HepG2 (cell line): ENCODE data around the gene DTX2. TPM values are rescaled to one million over a fixed set of nuclear protein-coding genes. Genes with fewer than 3 reads are reported as not detected.
A peak's percentile ranks its signal among the peaks of the same experiment; 100 is the strongest.

Experiments
- ARNT2 ChIP-seq: sonication (generic); formaldehyde crosslinking; IDR thresholded peaks from 2 replicates; pipeline ENCODE4 v1.8.0; 2022; ENCODE audit warnings: mild to moderate bottlenecking, low read depth, missing genetic modification reagents, moderate library complexity
- EP300 ChIP-seq, 3 experiments: sonication (generic) in 1 of 3; formaldehyde crosslinking in 1 of 3; IDR thresholded peaks; 2 replicates each; pipeline versions ENCODE4 v1.5.1 to v1.6.1; 2011 to 2020; ENCODE audit warnings: low read depth in 2 of 3, low read length in 2 of 3, borderline replicate concordance in 1 of 3, improper control_type of control experiment in 1 of 3, mild to moderate bottlenecking in 1 of 3, missing genetic modification reagents in 1 of 3, moderate library complexity in 1 of 3
- ERF ChIP-seq: IDR thresholded peaks from 2 replicates; pipeline ENCODE4 v1.6.1; 2018; ENCODE audit warnings: missing biosample characterization, missing genetic modification reagents
- ESRRA ChIP-seq: sonication (generic); formaldehyde crosslinking; IDR thresholded peaks from 2 replicates; pipeline ENCODE4 v1.5.1; 2020; ENCODE audit warnings: mild to moderate bottlenecking, low read depth, missing genetic modification reagents
- FOXM1 ChIP-seq: sonication (generic); formaldehyde crosslinking; IDR thresholded peaks from 2 replicates; pipeline ENCODE4 v1.5.0; 2020; ENCODE audit warnings: missing genetic modification reagents
- KMT2A ChIP-seq: sonication (generic); formaldehyde crosslinking; IDR thresholded peaks from 2 replicates; pipeline ENCODE4 v1.4.0; 2020; ENCODE audit warnings: missing genetic modification reagents
- MAZ ChIP-seq, 2 experiments: sonication (generic) in 1 of 2; formaldehyde crosslinking in 1 of 2; IDR thresholded peaks; 2 replicates each; pipeline versions ENCODE4 v1.5.0 to v1.6.1; 2012 to 2020; ENCODE audit warnings: low read depth in 2 of 2, mild to moderate bottlenecking in 2 of 2, borderline replicate concordance in 1 of 2, improper control_type of control experiment in 1 of 2, low read length in 1 of 2, missing genetic modification reagents in 1 of 2, moderate library complexity in 1 of 2
- MIER3 ChIP-seq: IDR thresholded peaks from 2 replicates; pipeline ENCODE4 v1.6.1; 2016; ENCODE audit warnings: missing compliant biosample characterization, borderline replicate concordance
- NR3C1 ChIP-seq: sonication (generic); formaldehyde crosslinking; IDR thresholded peaks from 2 replicates; pipeline ENCODE4 v1.4.0; 2020; ENCODE audit warnings: missing genetic modification reagents
- POGZ ChIP-seq: sonication (generic); formaldehyde crosslinking; IDR thresholded peaks from 2 replicates; pipeline ENCODE4 v1.4.0; 2020; ENCODE audit warnings: mild to moderate bottlenecking, missing genetic modification reagents
- TRIM22 ChIP-seq: fragments of 450-650 bp; IDR thresholded peaks from 2 replicates; pipeline ENCODE4 v1.6.1; 2017
- ZBTB46 ChIP-seq: sonication (generic); formaldehyde crosslinking; IDR thresholded peaks from 2 replicates; pipeline ENCODE4 v1.4.0; 2020; ENCODE audit warnings: mild to moderate bottlenecking, missing genetic modification reagents, borderline replicate concordance
- ZNF224 ChIP-seq: sonication (generic); formaldehyde crosslinking; IDR thresholded peaks from 2 replicates; pipeline ENCODE4 v1.5.0; 2020; ENCODE audit warnings: mild to moderate bottlenecking, missing genetic modification reagents
- ZNF234 ChIP-seq: sonication (generic); formaldehyde crosslinking; conservative IDR thresholded peaks from 2 replicates; pipeline ENCODE4 v1.5.1; 2020; ENCODE audit warnings: mild to moderate bottlenecking, missing genetic modification reagents
- ZNF337 ChIP-seq: sonication (generic); formaldehyde crosslinking; IDR thresholded peaks from 2 replicates; pipeline ENCODE4 v1.5.1; 2020; ENCODE audit warnings: missing genetic modification reagents, low read depth, mild to moderate bottlenecking, borderline replicate concordance
- ZNF589 ChIP-seq: sonication (generic); formaldehyde crosslinking; conservative IDR thresholded peaks from 2 replicates; pipeline ENCODE4 v1.8.0; 2022; ENCODE audit warnings: mild to moderate bottlenecking, moderate library complexity, missing genetic modification reagents
- ZNF737 ChIP-seq: sonication (generic); formaldehyde crosslinking; IDR thresholded peaks from 2 replicates; pipeline ENCODE4 v1.5.0; 2020; ENCODE audit warnings: missing genetic modification reagents, mild to moderate bottlenecking, borderline replicate concordance
- polyA plus RNA-seq, 8 experiments: library from polyadenylated mRNA; depleted of rRNA in 3 of 8; stranded (reverse) in 7 of 8; unstranded in 1 of 8; fragments of >200 nt; fragmentation: Illumina TruSeq in 4 of 8; extraction: Trizol in 4 of 8; gene quantifications; 2 replicates each; pipeline versions ENCODE4 v1.2.1 to v1.2.3, GENCODE V29; 2011 to 2016; ENCODE audit warnings: low read depth in 4 of 8, missing spikeins in 1 of 8, mixed read lengths in 1 of 8; ENCODE audit not compliant: insufficient read depth in 1 of 8
- total RNA-seq, 5 experiments: library from RNA; depleted of rRNA; stranded (reverse); fragments of >200 nt; fragmentation: Illumina TruSeq; extraction: Trizol; gene quantifications; 2 replicates each; pipeline ENCODE4 v1.2.3, GENCODE V29; 2016; ENCODE audit warnings: low read depth in 1 of 5
- TF ChIP-seq, protein P1 (sequence below): sonication (generic); formaldehyde crosslinking; IDR thresholded peaks from 2 replicates; pipeline ENCODE4 v1.9.0; 2021; ENCODE audit warnings: mild to moderate bottlenecking, missing genetic modification reagents
- TF ChIP-seq, protein P2 (sequence below): sonication (generic); formaldehyde crosslinking; IDR thresholded peaks from 2 replicates; pipeline ENCODE4 v1.5.0; 2020; ENCODE audit warnings: missing genetic modification reagents

DTX2 gene
- total and polyA plus RNA-seq, 2 of the 13 experiments (the other 11 are each of a cell fraction or from before 2014, with no cell fraction given), result 5.5 to 6.2 TPM

DNA sequence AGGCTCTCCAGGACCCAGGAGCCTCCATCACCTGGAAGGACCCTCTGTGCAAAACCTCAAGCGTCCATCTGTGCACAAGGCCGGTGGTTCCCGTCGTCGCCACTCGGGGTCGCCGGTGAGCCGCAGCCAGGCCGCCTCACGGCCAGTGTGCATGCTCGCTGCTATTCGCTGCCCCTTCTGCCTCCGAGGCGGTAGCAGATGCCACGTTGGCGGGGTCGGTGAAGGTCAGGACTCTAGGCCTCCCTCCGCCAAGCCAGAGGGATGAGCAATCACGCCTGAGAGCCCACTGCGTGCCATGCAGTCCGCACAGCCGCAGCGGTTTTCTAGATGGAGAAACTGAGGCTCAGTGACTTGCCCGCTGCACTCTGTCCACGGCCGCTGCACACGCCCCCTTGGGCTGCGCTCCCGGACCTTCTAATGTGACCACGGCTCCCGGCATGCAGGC is 54.5 kb downstream of the DTX2 start (continued):
- TF ChIP-seq, protein P1, sequence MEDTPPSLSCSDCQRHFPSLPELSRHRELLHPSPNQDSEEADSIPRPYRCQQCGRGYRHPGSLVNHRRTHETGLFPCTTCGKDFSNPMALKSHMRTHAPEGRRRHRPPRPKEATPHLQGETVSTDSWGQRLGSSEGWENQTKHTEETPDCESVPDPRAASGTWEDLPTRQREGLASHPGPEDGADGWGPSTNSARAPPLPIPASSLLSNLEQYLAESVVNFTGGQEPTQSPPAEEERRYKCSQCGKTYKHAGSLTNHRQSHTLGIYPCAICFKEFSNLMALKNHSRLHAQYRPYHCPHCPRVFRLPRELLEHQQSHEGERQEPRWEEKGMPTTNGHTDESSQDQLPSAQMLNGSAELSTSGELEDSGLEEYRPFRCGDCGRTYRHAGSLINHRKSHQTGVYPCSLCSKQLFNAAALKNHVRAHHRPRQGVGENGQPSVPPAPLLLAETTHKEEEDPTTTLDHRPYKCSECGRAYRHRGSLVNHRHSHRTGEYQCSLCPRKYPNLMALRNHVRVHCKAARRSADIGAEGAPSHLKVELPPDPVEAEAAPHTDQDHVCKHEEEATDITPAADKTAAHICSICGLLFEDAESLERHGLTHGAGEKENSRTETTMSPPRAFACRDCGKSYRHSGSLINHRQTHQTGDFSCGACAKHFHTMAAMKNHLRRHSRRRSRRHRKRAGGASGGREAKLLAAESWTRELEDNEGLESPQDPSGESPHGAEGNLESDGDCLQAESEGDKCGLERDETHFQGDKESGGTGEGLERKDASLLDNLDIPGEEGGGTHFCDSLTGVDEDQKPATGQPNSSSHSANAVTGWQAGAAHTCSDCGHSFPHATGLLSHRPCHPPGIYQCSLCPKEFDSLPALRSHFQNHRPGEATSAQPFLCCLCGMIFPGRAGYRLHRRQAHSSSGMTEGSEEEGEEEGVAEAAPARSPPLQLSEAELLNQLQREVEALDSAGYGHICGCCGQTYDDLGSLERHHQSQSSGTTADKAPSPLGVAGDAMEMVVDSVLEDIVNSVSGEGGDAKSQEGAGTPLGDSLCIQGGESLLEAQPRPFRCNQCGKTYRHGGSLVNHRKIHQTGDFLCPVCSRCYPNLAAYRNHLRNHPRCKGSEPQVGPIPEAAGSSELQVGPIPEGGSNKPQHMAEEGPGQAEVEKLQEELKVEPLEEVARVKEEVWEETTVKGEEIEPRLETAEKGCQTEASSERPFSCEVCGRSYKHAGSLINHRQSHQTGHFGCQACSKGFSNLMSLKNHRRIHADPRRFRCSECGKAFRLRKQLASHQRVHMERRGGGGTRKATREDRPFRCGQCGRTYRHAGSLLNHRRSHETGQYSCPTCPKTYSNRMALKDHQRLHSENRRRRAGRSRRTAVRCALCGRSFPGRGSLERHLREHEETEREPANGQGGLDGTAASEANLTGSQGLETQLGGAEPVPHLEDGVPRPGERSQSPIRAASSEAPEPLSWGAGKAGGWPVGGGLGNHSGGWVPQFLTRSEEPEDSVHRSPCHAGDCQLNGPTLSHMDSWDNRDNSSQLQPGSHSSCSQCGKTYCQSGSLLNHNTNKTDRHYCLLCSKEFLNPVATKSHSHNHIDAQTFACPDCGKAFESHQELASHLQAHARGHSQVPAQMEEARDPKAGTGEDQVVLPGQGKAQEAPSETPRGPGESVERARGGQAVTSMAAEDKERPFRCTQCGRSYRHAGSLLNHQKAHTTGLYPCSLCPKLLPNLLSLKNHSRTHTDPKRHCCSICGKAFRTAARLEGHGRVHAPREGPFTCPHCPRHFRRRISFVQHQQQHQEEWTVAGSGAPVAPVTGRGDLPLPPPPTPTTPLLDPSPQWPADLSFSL (CRISPR knock-in tag), result no peak
- no peak for TF ChIP-seq ZBTB46 (CRISPR knock-in tag)
- TF ChIP-seq ARNT2 (CRISPR knock-in tag), result no peak
- no peak for TF ChIP-seq EP300 (IDR thresholded peaks at IDR 0.05; ENCODE audit: low read depth in 2 of 2, low read length in 2 of 2)
- TF ChIP-seq EP300 (CRISPR knock-in tag; IDR thresholded peaks at IDR 0.05; ENCODE audit: borderline replicate concordance), result no peak
- peak; percentile 51; the same call in 1 of the 2 replicates for TF ChIP-seq ERF (CRISPR knock-in tag)
- TF ChIP-seq, protein P2, sequence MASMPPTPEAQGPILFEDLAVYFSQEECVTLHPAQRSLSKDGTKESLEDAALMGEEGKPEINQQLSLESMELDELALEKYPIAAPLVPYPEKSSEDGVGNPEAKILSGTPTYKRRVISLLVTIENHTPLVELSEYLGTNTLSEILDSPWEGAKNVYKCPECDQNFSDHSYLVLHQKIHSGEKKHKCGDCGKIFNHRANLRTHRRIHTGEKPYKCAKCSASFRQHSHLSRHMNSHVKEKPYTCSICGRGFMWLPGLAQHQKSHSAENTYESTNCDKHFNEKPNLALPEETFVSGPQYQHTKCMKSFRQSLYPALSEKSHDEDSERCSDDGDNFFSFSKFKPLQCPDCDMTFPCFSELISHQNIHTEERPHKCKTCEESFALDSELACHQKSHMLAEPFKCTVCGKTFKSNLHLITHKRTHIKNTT (CRISPR knock-in tag), result no peak
- TF ChIP-seq POGZ (CRISPR knock-in tag), result peak; percentile 52; the same call in 1 of the 2 replicates
- no peak for TF ChIP-seq FOXM1 (CRISPR knock-in tag)
- TF ChIP-seq ESRRA (CRISPR knock-in tag), result no peak; the same call in none of the 2 replicates
- no peak for TF ChIP-seq ZNF337
- no peak for TF ChIP-seq MAZ (IDR thresholded peaks at IDR 0.05; ENCODE audit: borderline replicate concordance, low read depth, low read length)
- no peak for TF ChIP-seq MAZ (CRISPR knock-in tag; IDR thresholded peaks at IDR 0.05; ENCODE audit: low read depth)
- TF ChIP-seq KMT2A (CRISPR knock-in tag), result no peak
- TF ChIP-seq NR3C1, result no peak
- TF ChIP-seq TRIM22, result no peak
- no peak for TF ChIP-seq MIER3 (CRISPR knock-in tag)
- no peak for TF ChIP-seq ZNF234
- 0 out of 2 replicates have a peak, but pooled peaks have one; percentile 41 for TF ChIP-seq ZNF224 (CRISPR knock-in tag)
- TF ChIP-seq ZNF589 (CRISPR knock-in tag), result no peak
- no peak for TF ChIP-seq ZNF737 (CRISPR knock-in tag)
